NOMO-1 (cell line): ENCODE data around the gene ARFGEF3.
"Not testable (repeated sequence)": the region's sequence is repeated elsewhere in the genome, so short reads cannot be mapped to it uniquely, and the experiment has no call there.

ENCODE experiments used
- DNase-seq, 2 experiments: peaks; one replicate each; lab custom pipeline; 2025; ENCODE audit not compliant: unreplicated experiment in 2 of 2; lab: John Stamatoyannopoulos, UW

ARFGEF3 gene, protein sequence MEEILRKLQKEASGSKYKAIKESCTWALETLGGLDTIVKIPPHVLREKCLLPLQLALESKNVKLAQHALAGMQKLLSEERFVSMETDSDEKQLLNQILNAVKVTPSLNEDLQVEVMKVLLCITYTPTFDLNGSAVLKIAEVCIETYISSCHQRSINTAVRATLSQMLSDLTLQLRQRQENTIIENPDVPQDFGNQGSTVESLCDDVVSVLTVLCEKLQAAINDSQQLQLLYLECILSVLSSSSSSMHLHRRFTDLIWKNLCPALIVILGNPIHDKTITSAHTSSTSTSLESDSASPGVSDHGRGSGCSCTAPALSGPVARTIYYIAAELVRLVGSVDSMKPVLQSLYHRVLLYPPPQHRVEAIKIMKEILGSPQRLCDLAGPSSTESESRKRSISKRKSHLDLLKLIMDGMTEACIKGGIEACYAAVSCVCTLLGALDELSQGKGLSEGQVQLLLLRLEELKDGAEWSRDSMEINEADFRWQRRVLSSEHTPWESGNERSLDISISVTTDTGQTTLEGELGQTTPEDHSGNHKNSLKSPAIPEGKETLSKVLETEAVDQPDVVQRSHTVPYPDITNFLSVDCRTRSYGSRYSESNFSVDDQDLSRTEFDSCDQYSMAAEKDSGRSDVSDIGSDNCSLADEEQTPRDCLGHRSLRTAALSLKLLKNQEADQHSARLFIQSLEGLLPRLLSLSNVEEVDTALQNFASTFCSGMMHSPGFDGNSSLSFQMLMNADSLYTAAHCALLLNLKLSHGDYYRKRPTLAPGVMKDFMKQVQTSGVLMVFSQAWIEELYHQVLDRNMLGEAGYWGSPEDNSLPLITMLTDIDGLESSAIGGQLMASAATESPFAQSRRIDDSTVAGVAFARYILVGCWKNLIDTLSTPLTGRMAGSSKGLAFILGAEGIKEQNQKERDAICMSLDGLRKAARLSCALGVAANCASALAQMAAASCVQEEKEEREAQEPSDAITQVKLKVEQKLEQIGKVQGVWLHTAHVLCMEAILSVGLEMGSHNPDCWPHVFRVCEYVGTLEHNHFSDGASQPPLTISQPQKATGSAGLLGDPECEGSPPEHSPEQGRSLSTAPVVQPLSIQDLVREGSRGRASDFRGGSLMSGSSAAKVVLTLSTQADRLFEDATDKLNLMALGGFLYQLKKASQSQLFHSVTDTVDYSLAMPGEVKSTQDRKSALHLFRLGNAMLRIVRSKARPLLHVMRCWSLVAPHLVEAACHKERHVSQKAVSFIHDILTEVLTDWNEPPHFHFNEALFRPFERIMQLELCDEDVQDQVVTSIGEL (N-terminal part only)

DNA sequence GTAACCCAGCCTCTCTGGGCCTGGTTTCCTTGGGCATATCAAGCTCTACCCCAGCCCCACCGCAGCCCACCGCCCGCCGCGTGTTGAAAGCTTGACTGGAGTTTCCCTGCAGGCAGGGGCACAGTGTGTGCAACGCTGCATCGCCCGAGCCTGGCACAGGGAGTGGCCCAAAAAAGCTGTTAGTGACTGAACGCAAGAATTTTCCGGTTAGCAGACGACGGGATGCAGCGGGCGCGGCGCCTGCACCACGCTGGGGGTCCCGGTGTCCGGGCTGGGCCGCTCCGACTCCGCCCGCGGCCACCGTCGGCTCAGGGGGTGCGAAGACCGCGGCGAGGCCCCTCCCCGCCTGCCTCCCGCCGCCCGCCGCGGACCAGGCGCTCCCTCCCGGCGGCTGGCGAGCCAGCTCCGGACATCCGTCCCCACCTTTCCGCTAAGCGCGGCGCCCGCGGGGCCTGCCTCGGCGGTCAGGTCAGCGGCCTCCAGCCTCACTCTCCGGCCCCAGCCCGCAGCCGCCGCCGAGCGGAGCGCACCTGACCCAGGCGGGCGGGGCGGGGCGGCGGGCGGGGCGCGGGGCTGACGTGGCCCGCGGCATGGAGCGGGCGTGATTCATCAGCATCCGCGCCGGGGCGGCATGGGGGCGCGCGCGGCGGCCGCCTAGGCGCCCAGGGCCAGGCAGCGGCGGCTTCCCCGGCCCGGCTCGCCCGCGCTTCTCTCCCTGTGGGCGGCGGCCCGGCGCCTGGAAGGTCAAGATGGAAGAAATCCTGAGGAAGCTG, at the start of gene ARFGEF3:
Gene ARFGEF3 (plus strand): TSS at position 602 of the 773 bp plus-strand sequence. CDS start 148 bp downstream, at position 750.
- DNase-seq, result no peak

DNA sequence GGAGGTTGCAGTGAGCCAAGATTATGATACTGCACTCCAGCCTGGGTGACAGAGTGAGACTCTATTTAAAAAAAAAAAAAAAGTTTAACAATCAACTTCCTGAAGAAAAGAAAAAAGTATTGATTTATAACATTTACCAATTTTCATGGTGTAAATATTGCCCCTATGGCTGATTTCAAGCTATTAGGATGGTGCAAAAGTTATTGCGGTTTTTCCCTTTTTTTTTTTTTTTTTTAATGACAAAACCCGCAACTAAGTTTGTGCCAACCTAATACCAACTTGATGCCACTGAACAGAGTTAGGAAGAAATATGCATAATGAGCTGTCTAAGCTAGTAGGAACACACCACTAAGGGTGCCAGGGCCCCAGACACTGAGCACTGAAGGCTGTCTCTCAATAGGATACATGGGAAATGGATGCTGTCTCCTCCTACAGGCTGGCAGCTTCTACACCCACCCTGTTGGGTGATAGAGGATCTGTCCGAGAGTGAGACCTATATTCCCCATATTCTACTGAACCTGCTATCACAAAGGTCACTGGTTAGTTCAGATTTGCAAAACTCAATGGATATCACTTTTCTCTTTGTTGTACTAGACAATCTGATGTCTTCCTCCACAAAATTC, 48.0 kb upstream of the ARFGEF3 start:
- DNase-seq, result no peak

DNA sequence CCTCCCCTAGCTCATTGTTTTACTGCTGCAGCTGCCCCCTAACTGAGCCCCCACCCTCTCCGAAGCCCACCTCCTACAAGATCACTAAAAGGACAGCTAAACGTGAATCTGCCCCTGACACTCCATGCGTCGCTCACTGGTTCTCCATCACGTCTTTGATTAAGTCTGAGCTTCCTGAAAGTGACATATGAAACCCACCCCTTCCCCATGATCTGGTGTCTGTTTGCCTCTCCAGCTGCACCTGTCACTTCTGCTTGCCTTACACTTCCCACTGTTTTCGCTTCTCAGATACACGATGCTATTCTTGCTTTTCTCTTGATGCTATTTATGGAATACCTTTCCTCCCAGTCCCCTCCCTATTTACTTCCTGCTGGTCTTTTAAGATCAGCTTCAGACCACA, 46.5 kb upstream of the ARFGEF3 start:
- DNase-seq, result no peak

DNA sequence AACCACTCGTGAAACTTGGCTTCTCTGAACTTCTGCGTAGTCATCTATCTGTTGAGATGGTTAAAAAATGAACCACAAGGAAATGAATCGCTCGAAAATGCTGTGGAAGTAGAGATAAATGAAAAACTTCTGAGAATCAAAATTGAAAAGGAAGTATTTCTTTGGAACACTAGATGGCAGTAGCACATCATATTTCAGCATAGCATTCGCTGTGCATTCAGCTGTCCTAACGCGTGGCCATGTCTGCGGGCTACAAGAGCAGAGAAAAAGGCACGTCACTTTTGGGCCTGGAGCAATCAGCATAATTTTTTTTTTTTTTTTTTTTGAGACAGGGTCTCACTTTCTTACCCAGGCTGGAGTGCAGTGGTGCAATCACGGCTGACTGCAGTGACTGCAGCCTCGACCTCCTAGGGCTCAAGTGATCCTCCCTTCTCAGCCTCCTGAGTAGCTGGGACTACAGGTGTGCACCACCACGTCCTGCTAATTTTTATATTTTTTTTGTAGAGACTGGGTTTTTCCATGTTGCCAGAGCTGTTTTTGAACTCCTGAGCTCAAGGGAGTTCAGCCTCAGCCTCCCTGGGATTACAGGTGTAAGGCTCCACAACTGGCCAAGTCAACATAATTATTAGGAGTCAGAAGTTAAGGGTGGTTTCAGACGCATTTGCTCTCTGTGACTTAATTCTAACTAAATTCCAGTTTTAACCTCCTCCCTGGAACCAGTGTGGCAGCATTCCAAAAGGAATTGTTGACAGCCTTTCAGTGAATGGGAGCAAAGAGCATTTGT, 45.7 kb upstream of the ARFGEF3 start:
- peak; percentile 43 to 77 for DNase-seq

DNA sequence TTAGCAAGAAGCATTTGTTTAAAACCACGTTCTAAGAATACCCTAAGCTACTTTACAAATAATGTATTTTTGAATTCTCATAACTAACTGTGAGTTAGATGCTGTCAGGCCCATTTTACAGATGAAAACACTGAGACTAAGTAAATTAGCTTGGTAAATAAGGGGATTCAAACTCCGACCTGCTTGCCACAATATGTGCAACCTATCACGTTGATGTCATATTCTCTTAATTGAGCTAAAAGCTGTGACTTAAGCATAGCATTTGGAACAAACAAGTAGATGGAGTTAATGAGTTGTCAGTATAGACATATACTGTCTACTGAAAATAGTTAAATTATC, 45.1 kb upstream of the ARFGEF3 start:
- DNase-seq, result no peak

DNA sequence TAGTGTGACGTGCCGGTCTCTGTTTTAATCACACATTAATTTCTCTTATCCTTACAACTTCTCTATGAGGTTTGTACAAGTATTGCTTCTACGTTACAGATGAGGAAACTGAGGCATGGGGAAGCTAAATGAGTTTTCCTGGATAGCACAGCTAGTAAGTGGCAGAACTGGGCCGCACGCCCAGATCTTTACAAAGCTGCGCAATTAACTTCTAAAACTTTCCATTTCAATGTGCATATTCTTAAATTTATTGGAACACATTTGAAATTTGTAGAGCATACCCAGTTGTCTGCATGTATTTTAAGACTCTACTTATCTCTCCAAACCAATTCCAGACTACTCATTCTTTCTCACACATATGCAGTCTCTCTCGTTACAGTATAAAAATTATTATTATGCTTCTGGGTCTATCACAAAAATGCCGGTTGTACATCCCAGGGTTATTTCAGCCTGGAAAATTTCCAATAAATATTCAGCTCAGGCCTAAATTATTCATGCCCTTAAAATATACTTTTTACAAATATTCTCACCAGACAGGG, 44.3 kb upstream of the ARFGEF3 start:
- no peak for DNase-seq

DNA sequence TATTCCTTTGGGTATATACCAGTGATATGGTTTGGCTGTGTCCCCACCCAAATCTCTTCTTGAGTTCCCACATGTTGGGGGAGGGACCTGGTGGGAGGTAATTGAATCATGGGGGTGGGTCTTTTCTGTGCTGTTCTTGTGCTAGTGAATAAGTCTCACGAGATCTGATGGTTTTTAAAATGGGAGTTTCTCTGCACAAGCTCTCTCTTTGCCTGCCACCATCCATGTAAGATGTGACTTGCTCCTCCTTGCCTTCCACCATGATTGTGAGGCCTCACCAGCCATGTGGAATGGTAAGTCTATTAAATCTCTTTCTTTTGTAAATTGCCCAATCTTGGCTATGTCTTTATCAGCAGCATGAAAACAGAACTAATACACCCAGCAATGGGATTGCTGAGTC, 42.5 kb upstream of the ARFGEF3 start:
- DNase-seq, result not testable (repeated sequence)

DNA sequence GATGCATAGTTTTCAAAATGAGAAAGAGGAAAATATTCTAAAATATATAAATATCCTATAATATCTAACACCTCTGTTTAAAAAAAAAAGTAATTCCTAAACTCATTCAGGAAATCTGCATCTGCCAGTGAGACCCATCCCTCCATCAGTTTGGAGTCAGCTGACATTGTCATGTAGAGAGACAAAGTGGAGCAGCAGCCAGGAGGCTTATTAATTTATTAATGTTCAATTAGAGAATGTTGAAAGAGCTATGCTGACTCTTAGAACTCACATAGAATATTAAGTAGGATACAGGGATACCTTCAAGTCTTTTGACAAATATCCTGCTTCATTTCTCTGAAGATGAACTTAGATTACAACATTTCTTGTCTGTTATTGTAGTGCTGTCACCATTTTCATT, 41.8 kb upstream of the ARFGEF3 start:
- DNase-seq, result no peak

DNA sequence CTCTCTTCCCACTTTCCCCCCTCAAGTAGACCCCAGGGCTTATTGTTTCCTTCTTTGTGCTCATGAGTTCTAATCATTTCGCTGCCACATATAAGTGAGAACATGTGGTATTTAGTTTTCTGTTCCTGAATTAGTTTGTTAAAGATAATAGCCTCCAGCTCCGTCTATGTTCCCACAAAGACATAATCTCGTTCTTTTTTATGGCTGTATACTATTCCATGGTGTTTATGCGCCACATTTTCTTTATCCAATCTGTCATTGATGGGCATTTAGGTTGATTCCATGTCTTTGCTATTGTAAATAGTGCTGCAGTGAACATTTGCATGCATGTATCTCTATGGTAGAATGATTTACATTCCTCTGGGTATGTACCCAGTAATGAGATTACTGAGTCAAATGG, 37.6 kb upstream of the ARFGEF3 start:
- DNase-seq, result no peak

DNA sequence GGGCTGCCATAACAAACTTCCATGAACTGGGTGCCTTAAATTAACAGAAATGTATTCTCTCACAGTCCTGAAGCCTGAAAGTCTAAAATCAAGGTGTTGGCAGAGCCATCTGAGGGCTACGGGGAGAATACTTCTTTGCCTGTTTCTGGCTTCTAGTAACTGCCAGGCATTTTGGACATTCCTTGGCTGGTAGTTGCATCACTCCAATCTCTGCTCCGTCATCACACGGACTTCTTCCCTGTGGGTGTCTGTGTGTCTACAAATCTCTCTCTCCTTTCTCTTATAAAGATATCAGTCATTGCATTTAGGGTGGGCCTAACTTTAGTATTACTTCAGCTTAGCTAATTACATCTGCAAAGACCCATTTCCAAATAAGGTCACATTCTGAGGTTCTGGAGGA, 33.6 kb upstream of the ARFGEF3 start:
- no peak for DNase-seq

DNA sequence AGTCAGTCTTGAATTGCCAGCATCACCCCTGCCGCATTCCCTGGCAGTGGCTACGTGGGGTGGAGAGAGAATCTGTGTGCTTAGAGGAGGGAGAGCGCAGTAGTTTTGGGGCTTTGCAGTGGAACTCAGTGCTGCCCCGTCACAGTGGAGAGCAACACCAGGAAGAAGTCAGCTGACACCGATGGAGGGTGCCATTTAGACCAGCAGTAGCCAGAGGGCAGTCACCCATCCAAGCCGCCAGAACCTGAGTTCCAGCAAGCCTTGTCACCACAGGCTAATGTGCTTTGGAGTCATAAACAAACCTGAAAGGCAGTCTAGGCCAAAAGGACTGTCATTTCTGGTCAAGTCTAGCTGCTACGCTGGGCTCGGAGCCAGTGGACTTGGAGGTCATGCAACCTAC, 32.5 kb upstream of the ARFGEF3 start:
- DNase-seq, result no peak

DNA sequence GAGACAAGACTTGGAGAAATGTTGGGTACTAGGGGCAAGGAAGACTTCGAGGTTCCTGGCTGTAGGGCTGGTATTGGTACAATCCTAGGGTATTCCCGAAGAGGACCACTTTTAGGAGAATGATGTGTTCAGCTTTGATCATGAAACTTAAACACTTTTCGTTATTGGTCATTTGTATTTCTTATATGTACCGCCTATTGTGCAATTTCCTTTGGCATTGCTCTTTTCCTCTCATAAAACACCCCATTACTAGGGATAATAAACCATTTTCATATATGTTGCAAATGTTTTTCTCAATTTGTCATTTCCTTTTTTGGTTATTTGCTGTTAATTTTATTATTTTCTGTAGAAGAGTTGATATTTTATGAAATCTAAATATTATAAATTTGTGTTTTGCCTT, 18.9 kb upstream of the ARFGEF3 start:
- no peak for DNase-seq

DNA sequence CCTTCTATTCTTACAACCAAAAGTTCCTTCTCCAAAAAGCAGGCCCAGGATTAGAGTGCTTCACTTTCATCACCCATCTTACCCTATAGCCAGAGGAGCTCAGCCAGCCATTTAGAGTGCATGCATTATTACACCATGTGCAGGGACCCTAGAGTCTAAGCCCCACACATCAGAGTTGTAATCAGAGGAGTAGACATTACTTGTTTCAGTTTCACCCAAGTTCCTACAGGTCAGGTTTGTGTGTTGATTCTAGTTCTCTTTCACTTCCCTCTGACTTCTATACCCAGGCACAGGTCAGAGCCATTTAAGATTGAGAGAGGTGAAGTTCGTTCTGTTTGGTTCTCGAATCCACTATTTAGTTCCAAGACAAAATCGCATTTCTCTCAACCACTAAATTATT, 16.3 kb upstream of the ARFGEF3 start:
- DNase-seq, result peak; percentile 26 to 67

DNA sequence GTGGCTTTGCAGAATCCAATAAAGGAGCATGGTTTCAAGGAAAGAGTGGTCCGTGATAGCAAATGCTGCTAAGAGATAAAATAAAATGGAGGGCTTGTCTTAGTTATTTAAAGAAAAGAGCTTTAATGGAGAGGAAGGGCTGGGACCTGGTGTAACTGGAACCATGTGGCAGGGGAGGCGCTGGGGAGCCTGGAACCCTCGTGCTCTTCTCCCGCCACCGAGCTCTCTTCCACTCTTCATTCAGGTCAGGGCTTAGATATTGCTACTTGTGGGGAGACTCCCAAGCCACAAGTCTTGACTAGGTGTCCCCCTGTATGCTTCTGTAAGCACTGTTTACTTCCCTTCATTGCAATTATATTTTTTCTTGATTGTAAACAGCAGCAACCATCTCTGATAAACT, 15.2 kb upstream of the ARFGEF3 start:
- DNase-seq, result no peak

DNA sequence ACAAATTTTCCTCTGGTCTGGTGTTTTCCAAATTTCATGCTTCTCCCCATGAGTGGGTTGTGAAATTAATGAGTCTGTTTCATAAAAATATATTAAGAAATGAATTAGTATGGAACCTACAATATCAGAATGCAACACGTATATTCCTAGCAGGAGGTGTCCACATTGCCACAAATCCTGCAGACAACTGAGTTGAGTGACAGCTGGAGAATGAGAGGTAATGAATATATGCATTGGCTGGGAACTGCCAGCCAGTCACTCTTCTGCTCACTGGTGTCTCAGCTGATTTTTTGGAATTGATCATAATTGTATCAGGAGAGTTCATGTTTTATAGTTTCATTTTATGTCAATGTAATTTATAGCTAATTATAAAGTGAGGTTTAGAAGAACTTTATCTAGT, 6.3 kb upstream of the ARFGEF3 start:
- no peak for DNase-seq

DNA sequence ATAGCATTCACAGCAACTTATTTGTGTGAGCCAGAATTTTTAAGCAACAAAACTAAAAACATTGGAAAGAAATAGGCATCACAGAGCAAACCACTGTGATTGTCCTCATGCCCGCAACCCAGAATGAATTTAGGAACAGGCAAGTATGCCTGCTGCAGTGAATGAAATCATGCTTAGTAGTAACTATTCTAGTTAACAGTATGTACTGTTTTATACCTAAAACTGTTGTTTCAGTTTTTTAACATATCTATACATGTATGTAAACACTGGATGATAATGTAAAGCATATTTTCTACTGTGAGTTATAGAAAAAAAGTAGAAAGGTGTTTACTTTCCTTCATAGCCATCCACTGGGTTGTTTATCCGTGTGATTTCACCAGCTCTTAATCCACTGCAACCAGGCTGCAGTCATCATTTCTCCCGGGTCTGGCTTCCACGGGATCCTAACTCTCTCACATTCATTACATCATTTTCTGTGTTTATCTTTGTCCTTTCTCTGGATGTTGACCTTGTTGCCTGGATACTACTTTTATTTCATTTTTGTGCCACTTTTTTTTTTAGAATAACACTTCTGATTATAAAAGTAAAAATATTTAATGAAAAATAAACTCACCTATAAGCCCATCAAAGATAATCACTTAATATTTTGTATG, 3.6 kb upstream of the ARFGEF3 start:
- no peak for DNase-seq

DNA sequence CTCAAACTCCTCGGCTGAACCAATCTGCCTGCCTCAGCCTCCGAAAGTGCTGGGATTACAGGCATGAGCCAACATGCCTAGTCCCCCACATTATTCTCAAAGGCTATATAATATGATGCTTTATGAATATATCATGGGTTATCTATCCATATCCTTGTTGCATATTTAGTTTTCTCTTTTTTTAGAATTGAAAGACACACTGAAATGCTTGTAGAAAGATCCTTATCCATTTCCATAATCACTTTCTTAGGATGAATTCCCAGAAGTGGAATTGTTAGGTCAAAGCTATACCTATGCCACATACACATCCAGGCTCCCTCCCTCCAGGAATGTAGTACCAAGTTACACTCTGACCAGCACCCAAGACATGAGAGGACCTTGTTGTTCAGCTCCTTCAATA, 2.5 kb upstream of the ARFGEF3 start:
- DNase-seq, result no peak

DNA sequence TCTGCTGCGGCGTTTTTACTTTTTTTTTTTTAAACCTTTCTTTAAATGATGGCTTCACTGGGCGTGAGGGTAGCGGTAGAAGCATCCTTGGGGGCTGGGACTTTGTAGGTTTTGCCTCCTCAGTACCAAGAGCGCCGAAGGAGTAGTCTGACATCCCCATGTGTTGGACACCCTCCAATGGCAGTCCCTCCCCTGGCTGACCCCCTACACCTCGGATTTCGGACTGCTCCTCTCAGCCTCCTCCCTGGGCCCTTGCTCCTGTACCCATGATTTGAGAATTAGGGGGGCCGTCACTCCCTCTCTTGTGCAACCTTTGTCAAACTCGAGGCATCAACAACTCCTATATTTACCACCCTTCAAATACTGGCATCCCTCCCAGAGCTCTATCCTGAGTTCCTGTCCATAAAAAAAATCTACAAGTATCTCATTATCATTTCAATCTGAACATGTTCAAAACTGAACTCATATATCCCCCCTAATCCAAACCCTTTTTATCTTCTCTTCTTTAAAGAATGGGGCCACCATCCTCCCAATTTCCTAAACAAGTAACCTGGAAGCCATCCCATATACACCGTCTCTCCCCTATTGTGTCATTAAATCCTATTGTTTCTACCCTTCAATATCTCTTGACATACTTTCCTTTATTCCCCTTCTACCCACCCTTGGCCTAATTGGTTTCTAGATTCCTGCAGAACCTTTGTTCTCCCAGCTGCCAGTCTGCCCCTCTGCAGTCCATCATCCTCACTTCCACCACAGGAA, 1.2 kb upstream of the ARFGEF3 start:
- no peak for DNase-seq
